HCT116 (cell line): Measurements from ENCODE around the gene SLC19A1. TPM values are rescaled to one million over a fixed set of nuclear protein-coding genes. Genes with fewer than 3 reads are reported as not detected.

Experiments
- ATAC-seq: fragments of 200-7000 bp; cut with Tn5 transposase; 2 replicates; pipeline ENCODE4 v1.9.1; 2020; ENCODE audit warnings: mild to moderate bottlenecking, moderate library complexity
- BruUV-seq: library from RNA; stranded (reverse); fragments of 400-500 nt; replicated peaks from 2 replicates; lab custom pipeline; 2021; lab: Mats Ljungman, UMichigan
- CTCF ChIA-PET: fragments of 300-600 bp; sonication (Branson Sonifier 250); formaldehyde crosslinking; loops from one replicate; lab custom pipeline; 2021; ENCODE audit warnings: antibody characterized with exemption; lab: Charles Lee
- POLR2A ChIA-PET: fragments of 300-600, 350-600 bp; sonication (Branson Sonifier 250); formaldehyde crosslinking; loops from one replicate; lab custom pipeline; 2021; ENCODE audit warnings: antibody characterized with exemption; lab: Charles Lee
- RAD21 ChIA-PET, 2 experiments: fragments of 300-600 bp; sonication (Branson Sonifier 250); formaldehyde crosslinking; loops; one replicate each; lab custom pipeline; 2023; ENCODE audit warnings: low total read pairs in 2 of 2; ENCODE audit not compliant: uncharacterized antibody in 2 of 2, unreplicated experiment in 2 of 2, low non-redundant PET in 1 of 2; lab: Charles Lee
- DNase-seq: peaks from one replicate; pipeline ENCODE4 v3.0.0-alpha.2; 2010; ENCODE audit warnings: low read depth, low spot score
- H2AFZ ChIP-seq: fragments of 200-600 bp; shearing (Covaris generic), sonication (generic); 2 replicates; pipeline ENCODE4 v1.6.1; 2017; ENCODE audit warnings: low read depth, mixed run types, mixed read lengths, antibody characterized with exemption, low read length; ENCODE audit not compliant: poor library complexity, severe bottlenecking
- H3K27ac ChIP-seq: 2 replicates; pipeline ENCODE4 v1.5.1; 2012; ENCODE audit warnings: low read depth, low read length
- H3K27me3 ChIP-seq: fragments of 200-600 bp; sonication (generic); 2 replicates; pipeline ENCODE4 v1.6.1; 2016; ENCODE audit warnings: mixed run types, low read length, mixed read lengths; ENCODE audit not compliant: insufficient read depth
- H3K36me3 ChIP-seq, 2 experiments: fragments of 200-500 bp in 1 of 2; fragments of 200-600 bp in 1 of 2; sonication (Bioruptor generic) in 1 of 2; sonication (generic) in 1 of 2; 2 replicates each; pipeline versions ENCODE4 v1.5.1 to v1.6.1; 2014 to 2016; ENCODE audit warnings: low read length in 2 of 2, inconsistent platforms in 1 of 2, mixed read lengths in 1 of 2, mixed run types in 1 of 2; ENCODE audit not compliant: insufficient read depth in 2 of 2, control insufficient read depth in 1 of 2
- H3K4me1 ChIP-seq, 2 experiments: fragments of 200-600 bp in 1 of 2; sonication (generic) in 1 of 2; 2 replicates each; pipeline versions ENCODE4 v1.5.1 to v1.6.1; 2012 to 2017; ENCODE audit warnings: low read length in 2 of 2, inconsistent platforms in 1 of 2, mild to moderate bottlenecking in 1 of 2, mixed read lengths in 1 of 2, mixed run types in 1 of 2, moderate library complexity in 1 of 2; ENCODE audit not compliant: insufficient read depth in 2 of 2, control insufficient read depth in 1 of 2
- H3K4me2 ChIP-seq: fragments of 200-600 bp; sonication (generic); 2 replicates; pipeline ENCODE4 v1.6.1; 2017; ENCODE audit warnings: mixed run types, low read length, mixed read lengths
- H3K4me3 ChIP-seq, 2 experiments: fragments of 200-600 bp in 1 of 2; sonication (generic) in 1 of 2; replicated peaks in 1 of 2; 2 replicates each; pipeline ENCODE4 v1.5.1; 2011 to 2016; ENCODE audit warnings: low read length in 2 of 2, control low read depth in 1 of 2, low read depth in 1 of 2, mild to moderate bottlenecking in 1 of 2, mixed read lengths in 1 of 2, mixed run types in 1 of 2
- H3K79me2 ChIP-seq: fragments of 200-600 bp; sonication (generic); 2 replicates; pipeline ENCODE4 v1.6.1; 2017; ENCODE audit warnings: mild to moderate bottlenecking, mixed run types, low read length, moderate library complexity, mixed read lengths; ENCODE audit not compliant: insufficient read depth
- H3K9ac ChIP-seq: fragments of 200-600 bp; sonication (generic); 2 replicates; pipeline ENCODE4 v1.6.1; 2016; ENCODE audit warnings: low read length, mixed read lengths
- H3K9me2 ChIP-seq: fragments of 200-600 bp; sonication (generic), shearing (Covaris generic); 2 replicates; pipeline ENCODE4 v1.6.1; 2017; ENCODE audit warnings: mixed run types, mild to moderate bottlenecking, moderate library complexity; ENCODE audit not compliant: insufficient read depth
- H3K9me3 ChIP-seq, 2 experiments: fragments of 200-500 bp in 1 of 2; fragments of 200-600 bp in 1 of 2; sonication (Bioruptor generic) in 1 of 2; sonication (generic) in 1 of 2; 2 replicates each; pipeline ENCODE4 v1.6.1; 2014 to 2017; ENCODE audit warnings: low read length in 2 of 2, mixed read lengths in 2 of 2, inconsistent platforms in 1 of 2, low read depth in 1 of 2, mild to moderate bottlenecking in 1 of 2, mixed run types in 1 of 2, moderate library complexity in 1 of 2; ENCODE audit not compliant: control insufficient read depth in 1 of 2, insufficient read depth in 1 of 2
- H4K20me1 ChIP-seq: fragments of 200-600 bp; sonication (generic), shearing (Covaris generic); 2 replicates; pipeline ENCODE4 v1.6.1; 2017; ENCODE audit warnings: mixed run types, mild to moderate bottlenecking, moderate library complexity; ENCODE audit not compliant: insufficient read depth
- CBX3 ChIP-seq: IDR thresholded peaks from 2 replicates; pipeline ENCODE4 v1.6.1; 2012; ENCODE audit warnings: low read depth
- CEBPB ChIP-seq: IDR thresholded peaks from 2 replicates; pipeline ENCODE4 v1.6.1; 2012; ENCODE audit warnings: low read depth
- CTCF ChIP-seq, 3 experiments: fragments of 200-600 bp in 1 of 3; sonication (generic) in 1 of 3; IDR thresholded peaks in 2 of 3; conservative IDR thresholded peaks in 1 of 3; 2 replicates each; pipeline ENCODE4 v1.5.1; 2012 to 2017; ENCODE audit warnings: low read depth in 2 of 3, low read length in 2 of 3, antibody characterized with exemption in 1 of 3, borderline replicate concordance in 1 of 3, control low read depth in 1 of 3, mild to moderate bottlenecking in 1 of 3, mixed read lengths in 1 of 3, mixed run types in 1 of 3, moderate library complexity in 1 of 3; ENCODE audit not compliant: insufficient read depth in 1 of 3
- EZH2 ChIP-seq: fragments of 200-600 bp; sonication (generic); IDR thresholded peaks from 2 replicates; pipeline ENCODE4 v1.6.1; 2017; ENCODE audit warnings: antibody characterized with exemption, mixed run types
- FOSL1 ChIP-seq: IDR thresholded peaks from 2 replicates; pipeline ENCODE4 v1.6.1; 2012; ENCODE audit warnings: low read depth
- JUND ChIP-seq: IDR thresholded peaks from 2 replicates; pipeline ENCODE4 v1.6.1; 2012
- RAD21 ChIP-seq: IDR thresholded peaks from 2 replicates; pipeline ENCODE4 v1.6.1; 2012; ENCODE audit warnings: low read depth, mild to moderate bottlenecking
- SIN3A ChIP-seq: IDR thresholded peaks from 2 replicates; pipeline ENCODE4 v1.6.1; 2012; ENCODE audit warnings: low read depth
- SRF ChIP-seq: IDR thresholded peaks from 2 replicates; pipeline ENCODE4 v1.6.1; 2012; ENCODE audit warnings: low read depth
- TCF7L2 ChIP-seq: IDR thresholded peaks from 2 replicates; pipeline ENCODE4 v1.7.0; 2011; ENCODE audit warnings: borderline replicate concordance, inconsistent platforms; ENCODE audit not compliant: insufficient read depth, insufficient read length; ENCODE audit errors: extremely low read depth
- ZBTB33 ChIP-seq: IDR thresholded peaks from 2 replicates; pipeline ENCODE4 v1.6.1; 2011; ENCODE audit warnings: mild to moderate bottlenecking, low read length, moderate library complexity; ENCODE audit not compliant: insufficient replicate concordance; ENCODE audit errors: extremely low read depth
- intact Hi-C: fragments of 100-400 bp; cut with micrococcal nuclease; formaldehyde crosslinking; loops from 2 replicates; pipeline ENCODE4 v1.10.0; 2022
- total RNA-seq: library from RNA; stranded (reverse); gene quantifications from one replicate; pipeline ENCODE4 v1.2.1, GENCODE V29; 2021; ENCODE audit not compliant: unreplicated experiment
- TF ChIP-seq, protein P1 (sequence below): IDR thresholded peaks from 2 replicates; pipeline ENCODE4 v1.6.1; 2012; ENCODE audit warnings: low read depth

Gene SLC19A1
- total RNA-seq, 1 experiment from 2014 or later, result 50.2 TPM

DNA sequence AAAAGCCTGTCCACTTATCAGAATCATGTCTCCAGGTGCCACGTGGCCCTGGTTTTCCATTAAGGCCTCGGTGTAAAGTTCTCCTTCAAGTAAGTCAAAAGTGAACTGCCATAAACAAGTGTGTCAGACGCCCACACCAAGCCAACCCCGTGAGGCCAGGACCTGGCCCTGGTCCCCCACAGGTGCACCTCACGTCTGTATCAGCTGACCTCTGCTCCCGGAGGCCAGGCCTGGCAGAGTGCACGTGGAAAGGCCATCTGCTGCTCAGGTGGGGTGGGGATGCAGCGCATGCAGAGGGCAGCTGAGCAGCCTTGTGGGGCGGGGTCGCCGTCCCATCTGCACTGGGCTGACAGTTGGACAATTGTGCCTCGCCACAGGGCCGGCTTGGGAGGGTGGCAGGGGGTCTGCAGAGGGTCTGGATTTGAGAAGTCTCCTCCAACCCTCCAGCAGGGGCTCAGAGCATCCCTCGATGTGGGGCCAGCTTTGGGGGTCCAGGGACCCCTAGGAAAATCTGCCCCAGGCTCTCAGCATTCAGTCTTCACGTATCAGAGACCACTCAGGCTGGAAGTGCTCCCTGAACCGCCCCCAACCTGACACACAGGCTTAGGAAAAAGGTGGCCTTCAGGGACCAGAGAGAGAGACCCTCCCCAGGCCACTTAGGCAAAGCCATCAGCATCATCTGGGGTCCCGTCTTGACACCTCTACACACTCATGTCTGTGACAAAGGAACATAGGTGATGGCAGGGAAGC is 3.0 kb downstream of the SLC19A1 start (continued):
- TF ChIP-seq CTCF (IDR thresholded peaks at IDR 0.05 in 2 of 3, conservative IDR thresholded peaks at IDR 0.05 in 1 of 3; ENCODE audit: borderline replicate concordance in 1 of 3, insufficient read depth in 1 of 3, low read depth in 2 of 3, low read length in 2 of 3), result no peak
- TF ChIP-seq SIN3A, result no peak

DNA sequence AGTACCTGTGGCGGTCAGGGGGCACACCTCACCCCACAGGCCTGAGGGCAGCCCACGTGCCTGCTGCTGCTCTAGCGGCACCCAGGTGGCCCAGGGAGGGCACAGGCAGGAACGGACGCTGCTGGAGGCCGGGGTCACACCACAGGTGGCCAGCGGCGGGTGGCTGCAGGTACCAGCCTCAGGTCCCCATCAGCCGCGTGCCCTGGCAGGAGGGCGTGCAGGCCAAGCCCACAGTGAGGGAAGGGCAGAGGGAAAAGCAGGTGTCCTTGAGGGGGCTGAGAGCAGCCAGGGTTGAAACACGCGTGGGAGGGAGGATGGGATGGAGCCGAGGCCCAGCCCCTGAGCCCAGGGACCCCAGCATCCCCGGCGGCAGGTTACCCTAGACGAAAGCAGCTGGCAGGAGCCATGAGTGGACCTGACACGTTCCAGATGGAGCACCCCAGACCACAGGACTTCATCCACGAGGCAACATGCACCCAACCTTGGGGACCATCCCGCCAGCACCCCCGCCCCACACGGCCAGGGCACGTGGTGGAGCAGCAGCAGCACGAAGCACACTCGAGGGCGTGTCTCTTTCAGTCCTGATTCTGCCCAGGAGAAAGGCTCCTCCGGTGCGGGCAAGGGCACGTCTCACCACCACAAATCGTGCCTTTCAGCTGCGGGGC is 3.7 kb downstream of the SLC19A1 start:
- H4K20me1 ChIP-seq, result no peaks in the 10 kb centered on the region
- ATAC-seq, result no peak
- H3K4me2 ChIP-seq, result no peak overlapping the region
- peaks cover 4 to 18% of the 10 kb centered on the region in 2 experiments for H3K4me1 ChIP-seq
- no peaks in the 10 kb centered on the region for H3K9me3 ChIP-seq
- POLR2A ChIA-PET, result no interaction called here
- peaks cover 77% of the 10 kb centered on the region for H3K79me2 ChIP-seq
- BruUV-seq, result no TSS peak
- H3K9me2 ChIP-seq, result no peaks in the 10 kb centered on the region
- RAD21 ChIA-PET, result no interaction called here
- no peak overlapping the region for H2AFZ ChIP-seq
- H3K27ac ChIP-seq, result no peak overlapping the region
- H3K4me3 ChIP-seq, result no peak overlapping the region
- H3K27me3 ChIP-seq, result no peaks in the 10 kb centered on the region
- DNase-seq, result no peak
- H3K9ac ChIP-seq, result no peak overlapping the region
- intact Hi-C loops, result no loop called here
- CTCF ChIA-PET, result no interaction called here
- H3K36me3 ChIP-seq, result peaks cover 6 to 29% of the 10 kb centered on the region in 2 experiments; a peak in 2 of 4 replicates
- TF ChIP-seq JUND, result no peak
- TF ChIP-seq TCF7L2, result no peak
- TF ChIP-seq, protein P1, sequence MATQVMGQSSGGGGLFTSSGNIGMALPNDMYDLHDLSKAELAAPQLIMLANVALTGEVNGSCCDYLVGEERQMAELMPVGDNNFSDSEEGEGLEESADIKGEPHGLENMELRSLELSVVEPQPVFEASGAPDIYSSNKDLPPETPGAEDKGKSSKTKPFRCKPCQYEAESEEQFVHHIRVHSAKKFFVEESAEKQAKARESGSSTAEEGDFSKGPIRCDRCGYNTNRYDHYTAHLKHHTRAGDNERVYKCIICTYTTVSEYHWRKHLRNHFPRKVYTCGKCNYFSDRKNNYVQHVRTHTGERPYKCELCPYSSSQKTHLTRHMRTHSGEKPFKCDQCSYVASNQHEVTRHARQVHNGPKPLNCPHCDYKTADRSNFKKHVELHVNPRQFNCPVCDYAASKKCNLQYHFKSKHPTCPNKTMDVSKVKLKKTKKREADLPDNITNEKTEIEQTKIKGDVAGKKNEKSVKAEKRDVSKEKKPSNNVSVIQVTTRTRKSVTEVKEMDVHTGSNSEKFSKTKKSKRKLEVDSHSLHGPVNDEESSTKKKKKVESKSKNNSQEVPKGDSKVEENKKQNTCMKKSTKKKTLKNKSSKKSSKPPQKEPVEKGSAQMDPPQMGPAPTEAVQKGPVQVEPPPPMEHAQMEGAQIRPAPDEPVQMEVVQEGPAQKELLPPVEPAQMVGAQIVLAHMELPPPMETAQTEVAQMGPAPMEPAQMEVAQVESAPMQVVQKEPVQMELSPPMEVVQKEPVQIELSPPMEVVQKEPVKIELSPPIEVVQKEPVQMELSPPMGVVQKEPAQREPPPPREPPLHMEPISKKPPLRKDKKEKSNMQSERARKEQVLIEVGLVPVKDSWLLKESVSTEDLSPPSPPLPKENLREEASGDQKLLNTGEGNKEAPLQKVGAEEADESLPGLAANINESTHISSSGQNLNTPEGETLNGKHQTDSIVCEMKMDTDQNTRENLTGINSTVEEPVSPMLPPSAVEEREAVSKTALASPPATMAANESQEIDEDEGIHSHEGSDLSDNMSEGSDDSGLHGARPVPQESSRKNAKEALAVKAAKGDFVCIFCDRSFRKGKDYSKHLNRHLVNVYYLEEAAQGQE, result no peak
- TF ChIP-seq FOSL1, result no peak
- no peak for TF ChIP-seq ZBTB33
- TF ChIP-seq CEBPB, result no peak
- TF ChIP-seq CBX3, result no peak
- TF ChIP-seq CTCF (IDR thresholded peaks at IDR 0.05 in 2 of 3, conservative IDR thresholded peaks at IDR 0.05 in 1 of 3; ENCODE audit: borderline replicate concordance in 1 of 3, insufficient read depth in 1 of 3, low read depth in 2 of 3, low read length in 2 of 3), result no peak
- no peak for TF ChIP-seq RAD21
- no peak for TF ChIP-seq SRF
- TF ChIP-seq EZH2, result no peak
